GM13977 (cell line): ENCODE data around the gene RINT1.

Experiments used
- DNase-seq: peaks from one replicate; pipeline ENCODE4 v3.0.0; 2012; ENCODE audit warnings: low spot score
- in situ Hi-C: fragments of 300-500 bp; cut with MboI; formaldehyde crosslinking; loops from one replicate; pipeline ENCODE4 v1.12.0; 2022; ENCODE audit warnings: low sequenced_read_pairs, low pct_unique_long_range_greater_than_20kb, mixed read lengths, inconsistent platforms; ENCODE audit not compliant: unreplicated experiment
- TF ChIP-seq, protein P1 (sequence below): IDR thresholded peaks from 2 replicates; pipeline ENCODE4 v1.5.1; 2012; ENCODE audit warnings: mild to moderate bottlenecking, control low read depth; ENCODE audit not compliant: insufficient read depth; ENCODE audit errors: extremely low read depth, missing control alignments

The RINT1 gene

DNA sequence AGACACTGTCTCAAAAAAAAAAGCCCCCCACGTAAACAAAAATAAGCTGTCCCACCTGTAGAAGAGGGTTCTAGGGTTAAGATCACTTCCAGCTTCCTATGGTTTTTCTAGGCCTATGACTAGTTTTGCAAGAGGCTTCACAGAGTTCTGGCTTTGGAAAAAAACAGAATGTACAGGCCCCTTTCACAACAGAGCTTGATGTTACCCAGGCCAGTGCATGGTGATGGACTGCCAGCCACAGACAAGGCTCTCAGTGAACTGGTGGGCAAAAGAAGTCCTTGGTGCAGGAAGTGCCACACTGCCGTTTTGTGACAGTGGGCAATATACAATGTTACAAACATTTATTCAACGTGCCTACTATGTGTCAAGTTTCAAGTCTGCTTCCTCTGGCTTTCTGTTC is 67.5 kb downstream of the RINT1 start:
- DNase-seq: no peak
- in situ Hi-C loops: no loop called here
- TF ChIP-seq, protein P1, sequence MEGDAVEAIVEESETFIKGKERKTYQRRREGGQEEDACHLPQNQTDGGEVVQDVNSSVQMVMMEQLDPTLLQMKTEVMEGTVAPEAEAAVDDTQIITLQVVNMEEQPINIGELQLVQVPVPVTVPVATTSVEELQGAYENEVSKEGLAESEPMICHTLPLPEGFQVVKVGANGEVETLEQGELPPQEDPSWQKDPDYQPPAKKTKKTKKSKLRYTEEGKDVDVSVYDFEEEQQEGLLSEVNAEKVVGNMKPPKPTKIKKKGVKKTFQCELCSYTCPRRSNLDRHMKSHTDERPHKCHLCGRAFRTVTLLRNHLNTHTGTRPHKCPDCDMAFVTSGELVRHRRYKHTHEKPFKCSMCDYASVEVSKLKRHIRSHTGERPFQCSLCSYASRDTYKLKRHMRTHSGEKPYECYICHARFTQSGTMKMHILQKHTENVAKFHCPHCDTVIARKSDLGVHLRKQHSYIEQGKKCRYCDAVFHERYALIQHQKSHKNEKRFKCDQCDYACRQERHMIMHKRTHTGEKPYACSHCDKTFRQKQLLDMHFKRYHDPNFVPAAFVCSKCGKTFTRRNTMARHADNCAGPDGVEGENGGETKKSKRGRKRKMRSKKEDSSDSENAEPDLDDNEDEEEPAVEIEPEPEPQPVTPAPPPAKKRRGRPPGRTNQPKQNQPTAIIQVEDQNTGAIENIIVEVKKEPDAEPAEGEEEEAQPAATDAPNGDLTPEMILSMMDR: no peak

DNA sequence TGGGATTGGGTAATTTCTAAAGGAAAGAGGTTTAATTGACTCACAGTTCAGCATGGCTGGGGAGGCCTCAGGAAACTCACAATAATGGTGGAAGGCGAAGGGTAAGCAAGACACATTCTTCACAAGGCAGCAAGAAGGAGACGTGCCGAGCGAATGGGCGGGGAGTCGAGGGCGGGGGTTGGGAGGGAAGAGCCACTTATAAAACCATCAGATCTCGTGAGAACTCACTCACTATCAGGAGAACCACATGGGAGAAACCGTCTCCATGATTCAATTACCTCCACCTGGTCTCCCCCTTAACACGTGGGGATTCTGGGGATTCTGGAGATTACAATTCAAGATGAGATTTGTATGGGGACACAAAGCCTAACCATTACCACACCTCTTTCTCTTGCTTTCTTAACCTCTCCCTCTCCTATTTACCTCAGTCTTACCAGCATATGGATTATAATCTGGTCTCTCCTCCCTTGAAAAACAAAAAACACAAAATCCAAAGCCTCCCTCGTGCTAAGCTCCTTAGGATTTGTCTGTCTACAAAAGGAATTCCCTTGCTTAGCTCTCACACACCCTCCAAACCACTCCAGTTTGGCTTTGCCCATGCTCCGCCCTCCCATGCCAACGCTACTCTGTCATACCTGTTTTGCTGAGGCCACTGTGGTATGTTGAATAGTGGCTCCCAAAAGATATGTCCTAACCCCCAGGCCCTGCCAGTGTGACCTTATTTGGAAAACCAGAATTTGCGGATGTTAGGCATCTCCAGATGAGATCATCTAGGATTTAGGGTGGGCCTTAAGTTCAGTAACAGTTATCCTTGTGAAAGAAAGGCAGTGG is 68.9 kb downstream of the RINT1 start:
- TF ChIP-seq, protein P1: no peak
- in situ Hi-C loops: no loop called here
- no peak for DNase-seq

DNA sequence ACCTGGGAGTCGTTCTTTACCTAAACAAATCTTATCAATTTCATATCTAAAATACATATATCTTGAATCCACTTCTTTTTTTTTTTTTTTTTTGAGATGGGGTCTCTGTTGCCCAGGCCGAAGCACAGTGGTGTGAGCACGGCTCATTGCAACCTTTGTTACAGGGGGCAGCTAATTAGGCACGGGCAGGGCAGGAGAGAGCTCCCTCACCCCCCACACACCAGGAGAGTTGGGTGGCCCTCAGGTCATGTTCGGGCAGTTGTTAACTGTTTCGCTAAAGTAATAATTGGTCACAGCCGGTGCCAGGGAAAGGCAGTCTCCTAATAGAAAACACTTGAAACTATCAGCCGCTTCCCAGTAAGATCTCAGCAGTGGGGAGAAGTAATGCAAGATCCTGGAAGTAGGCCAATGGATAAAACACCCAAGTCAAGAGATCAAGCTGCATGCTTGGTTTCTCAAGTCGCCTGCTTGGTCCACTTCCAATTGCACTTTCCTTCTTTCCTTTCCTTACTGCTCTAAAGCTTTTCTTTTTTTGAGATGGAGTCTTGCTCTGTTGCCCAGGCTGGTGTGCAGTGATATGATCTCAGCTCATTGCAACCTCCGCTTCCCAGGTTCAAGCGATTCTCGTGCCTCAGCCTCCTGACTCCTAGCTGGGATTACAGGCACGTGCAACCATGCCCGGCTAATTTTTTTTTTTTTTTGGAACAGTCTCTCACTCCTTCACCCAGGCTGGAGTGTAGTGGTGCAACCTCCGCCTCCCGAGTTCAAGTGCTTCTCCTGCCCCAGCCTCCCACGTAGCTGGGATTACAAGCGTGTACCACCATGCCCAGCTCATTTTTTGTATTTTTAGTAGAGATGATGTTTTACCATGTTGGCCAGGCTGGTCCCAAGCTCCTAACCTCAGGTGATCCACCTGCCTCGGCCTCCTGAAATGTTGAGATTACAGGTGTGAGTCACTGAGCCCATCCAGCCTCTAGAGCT is 70.6 kb downstream of the RINT1 start:
- no peak for DNase-seq
- TF ChIP-seq, protein P1: no peak
- in situ Hi-C loops: no loop called here

DNA sequence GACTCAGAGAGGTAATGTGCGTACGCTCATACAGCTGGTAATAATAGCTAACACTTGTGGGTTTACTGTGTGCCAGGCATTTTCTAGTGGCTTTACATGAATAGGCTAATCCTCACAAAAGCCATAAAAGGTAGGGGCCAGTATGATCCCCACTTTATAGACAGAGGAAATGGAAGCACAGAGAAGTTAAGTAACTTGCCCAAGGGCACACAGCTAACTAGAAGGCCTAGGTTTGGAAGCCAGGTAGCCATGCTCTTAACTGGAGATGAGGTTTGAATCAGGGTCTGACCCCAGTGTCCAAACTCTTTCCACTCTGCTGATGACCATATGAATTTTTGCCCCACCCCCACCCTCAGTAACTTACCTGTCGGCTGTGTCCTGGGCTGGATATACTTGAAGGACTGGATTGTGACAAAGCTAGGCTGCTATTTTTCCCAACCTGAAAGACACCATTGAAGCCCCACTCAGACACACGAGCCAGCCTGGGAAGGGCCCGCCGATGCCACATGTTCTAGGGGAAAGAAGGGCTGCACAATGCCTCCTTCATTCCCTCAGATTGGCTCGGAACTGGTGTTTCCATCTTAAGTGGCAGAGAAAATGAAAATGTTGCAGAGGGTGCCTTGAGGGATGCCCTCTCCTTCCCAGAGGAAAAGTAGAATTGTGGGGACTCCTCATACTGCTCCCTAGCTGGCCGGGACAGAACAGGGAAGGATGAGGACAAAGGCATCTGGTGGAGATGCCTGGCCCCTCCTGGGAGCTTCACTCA is 78.3 kb downstream of the RINT1 start:
- DNase-seq: no peak
- in situ Hi-C loops: no loop called here
- TF ChIP-seq, protein P1: no peak

DNA sequence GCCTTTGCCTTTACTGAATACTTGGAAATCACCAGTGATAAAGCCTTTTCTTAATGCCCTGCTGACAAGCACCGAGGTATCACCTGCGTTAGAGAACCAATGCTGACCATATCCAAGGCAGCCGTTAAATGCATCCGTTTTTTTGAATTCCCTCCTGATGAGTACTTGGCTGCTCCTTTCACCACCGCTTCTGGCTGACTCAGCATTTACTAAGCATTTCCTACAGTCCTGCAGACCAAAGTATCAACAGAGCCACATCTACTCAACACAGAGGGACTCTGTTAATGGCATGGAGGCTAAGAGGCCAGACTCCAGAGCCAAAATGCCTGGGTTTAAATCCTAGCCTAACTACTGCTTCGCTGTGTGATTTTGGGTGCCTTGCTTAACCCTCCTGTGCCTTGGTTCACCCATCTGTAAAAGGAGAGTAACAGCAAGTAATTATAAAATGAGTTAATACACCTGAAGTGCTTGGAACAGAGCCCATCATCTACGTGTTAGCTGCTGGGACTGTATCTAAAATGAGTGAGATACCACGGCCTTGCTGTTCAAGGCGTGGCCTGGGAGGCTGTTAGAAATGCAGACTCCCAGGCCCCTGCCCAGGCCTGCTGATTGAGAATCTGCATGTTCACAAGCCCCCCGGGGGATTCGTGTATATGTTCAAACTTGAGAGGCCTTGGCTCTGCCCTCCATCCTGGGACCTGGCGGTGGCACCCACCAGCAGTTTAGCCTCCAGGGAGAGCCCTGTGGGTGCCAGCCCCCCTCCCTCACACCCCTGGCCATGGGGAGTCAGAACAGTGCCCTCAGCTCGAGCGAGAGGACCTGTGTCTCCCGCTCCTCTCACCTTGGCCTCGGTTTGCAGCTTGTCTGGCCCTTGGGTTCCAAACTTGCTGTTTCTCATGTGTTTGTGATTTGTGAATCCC is 80.1 kb downstream of the RINT1 start:
- DNase-seq: no peak
- TF ChIP-seq, protein P1: no peak
- in situ Hi-C loops: no loop called here
